ENCODE data around the gene FAM47E.

DNA sequence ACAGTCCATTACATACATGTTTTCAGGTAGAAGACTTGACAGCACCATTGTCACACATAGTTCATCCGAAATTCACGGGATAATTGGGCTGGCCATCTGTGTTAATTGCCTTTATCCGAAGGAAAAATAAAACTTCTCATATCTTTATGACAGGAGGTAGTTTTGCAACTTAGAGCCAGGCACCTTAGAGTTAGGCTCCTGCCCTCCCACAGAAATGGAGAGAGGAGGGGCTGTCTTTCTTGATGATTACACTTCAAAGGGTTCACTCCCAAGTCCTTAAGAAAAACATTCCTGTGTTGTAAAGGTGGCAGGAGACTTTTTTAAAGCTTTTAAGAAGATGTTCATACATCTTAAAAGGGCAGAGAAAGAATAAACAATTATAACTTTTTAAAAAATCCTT lies 27.4 kb upstream of the FAM47E start:
- TF ChIP-seq HEY1 (CRISPR knock-in tag; IDR thresholded peaks at IDR 0.05; ENCODE audit: borderline replicate concordance) (no peak), FOS (IDR thresholded peaks at IDR 0.05; ENCODE audit: extremely low read depth, insufficient read length) (no peak)
